ENCODE data around the gene MCOLN1.

DNA sequence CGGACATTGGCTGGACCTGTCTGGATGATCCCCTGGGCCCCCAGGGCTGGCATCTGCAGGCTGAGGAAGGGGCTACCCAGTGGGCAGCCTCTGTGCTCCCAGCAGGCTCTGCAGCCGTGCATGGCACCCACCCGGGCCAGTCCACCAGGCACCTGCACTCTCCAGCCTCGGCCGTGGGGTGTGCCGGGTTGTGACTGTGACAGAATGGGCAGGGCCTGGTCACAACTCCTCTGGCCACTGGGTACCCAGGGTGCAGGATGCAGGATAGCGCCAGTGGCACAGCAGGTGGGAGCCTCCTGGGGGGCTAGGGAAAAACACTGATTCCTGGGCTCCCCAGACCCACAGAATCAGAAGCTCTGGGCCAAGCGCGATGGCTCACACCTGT, 43.6 kb upstream of the MCOLN1 start:
- TF ChIP-seq, protein P1, sequence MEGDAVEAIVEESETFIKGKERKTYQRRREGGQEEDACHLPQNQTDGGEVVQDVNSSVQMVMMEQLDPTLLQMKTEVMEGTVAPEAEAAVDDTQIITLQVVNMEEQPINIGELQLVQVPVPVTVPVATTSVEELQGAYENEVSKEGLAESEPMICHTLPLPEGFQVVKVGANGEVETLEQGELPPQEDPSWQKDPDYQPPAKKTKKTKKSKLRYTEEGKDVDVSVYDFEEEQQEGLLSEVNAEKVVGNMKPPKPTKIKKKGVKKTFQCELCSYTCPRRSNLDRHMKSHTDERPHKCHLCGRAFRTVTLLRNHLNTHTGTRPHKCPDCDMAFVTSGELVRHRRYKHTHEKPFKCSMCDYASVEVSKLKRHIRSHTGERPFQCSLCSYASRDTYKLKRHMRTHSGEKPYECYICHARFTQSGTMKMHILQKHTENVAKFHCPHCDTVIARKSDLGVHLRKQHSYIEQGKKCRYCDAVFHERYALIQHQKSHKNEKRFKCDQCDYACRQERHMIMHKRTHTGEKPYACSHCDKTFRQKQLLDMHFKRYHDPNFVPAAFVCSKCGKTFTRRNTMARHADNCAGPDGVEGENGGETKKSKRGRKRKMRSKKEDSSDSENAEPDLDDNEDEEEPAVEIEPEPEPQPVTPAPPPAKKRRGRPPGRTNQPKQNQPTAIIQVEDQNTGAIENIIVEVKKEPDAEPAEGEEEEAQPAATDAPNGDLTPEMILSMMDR (IDR thresholded peaks at IDR 0.05): no peak
- no peak for TF ChIP-seq POLR2A (IDR thresholded peaks at IDR 0.05)

All from right lobe of liver (tissue), 4 donors.